Upper lobe of left lung (tissue), 4 donors: ENCODE results near the gene OOSP1.

Source experiments
- POLR2AphosphoS5 ChIP-seq, 2 donors: sonication (generic); formaldehyde crosslinking; IDR thresholded peaks; one replicate each; pipeline ENCODE4 v1.5.1; 2017; ENCODE audit warnings: antibody characterized with exemption in 2 of 2
- TF ChIP-seq, protein P1 (sequence below), 6 experiments: fragments of 450-650 bp in 4 of 6; fragments of 200-600 bp in 2 of 6; sonication (generic) in 2 of 6; IDR thresholded peaks; one replicate each; pipeline ENCODE4 v1.5.1; 2016 to 2019; ENCODE audit warnings: antibody characterized with exemption in 6 of 6

DNA sequence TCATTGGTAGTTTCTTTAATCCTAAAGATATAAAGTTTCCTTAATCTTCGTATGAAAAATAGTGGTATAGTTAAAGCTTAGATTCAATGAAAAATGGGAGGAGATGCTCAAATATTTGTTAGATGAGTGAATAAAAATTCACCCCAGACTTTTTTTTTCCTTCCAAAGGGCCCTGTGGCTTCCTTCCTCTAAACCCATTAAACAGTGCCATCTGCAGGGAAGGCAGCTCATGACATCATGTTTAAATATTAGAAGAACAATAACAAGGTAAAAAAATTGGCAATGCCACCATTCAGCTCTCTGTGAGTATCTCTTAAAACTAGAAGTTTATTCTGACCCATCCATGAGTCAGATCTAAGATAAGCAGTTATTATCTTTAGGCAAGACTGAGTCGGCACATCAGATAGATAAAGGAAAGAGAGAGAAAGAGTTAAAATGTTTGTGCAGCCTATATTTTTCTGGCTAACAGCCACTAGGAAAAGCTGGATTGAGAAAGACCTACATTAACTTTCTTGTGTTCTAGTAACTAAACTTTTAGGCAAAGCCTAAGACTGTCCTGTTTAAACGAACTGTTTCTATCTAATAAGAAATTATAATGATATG, 19.1 kb upstream of the OOSP1 start:
- TF ChIP-seq, protein P1, sequence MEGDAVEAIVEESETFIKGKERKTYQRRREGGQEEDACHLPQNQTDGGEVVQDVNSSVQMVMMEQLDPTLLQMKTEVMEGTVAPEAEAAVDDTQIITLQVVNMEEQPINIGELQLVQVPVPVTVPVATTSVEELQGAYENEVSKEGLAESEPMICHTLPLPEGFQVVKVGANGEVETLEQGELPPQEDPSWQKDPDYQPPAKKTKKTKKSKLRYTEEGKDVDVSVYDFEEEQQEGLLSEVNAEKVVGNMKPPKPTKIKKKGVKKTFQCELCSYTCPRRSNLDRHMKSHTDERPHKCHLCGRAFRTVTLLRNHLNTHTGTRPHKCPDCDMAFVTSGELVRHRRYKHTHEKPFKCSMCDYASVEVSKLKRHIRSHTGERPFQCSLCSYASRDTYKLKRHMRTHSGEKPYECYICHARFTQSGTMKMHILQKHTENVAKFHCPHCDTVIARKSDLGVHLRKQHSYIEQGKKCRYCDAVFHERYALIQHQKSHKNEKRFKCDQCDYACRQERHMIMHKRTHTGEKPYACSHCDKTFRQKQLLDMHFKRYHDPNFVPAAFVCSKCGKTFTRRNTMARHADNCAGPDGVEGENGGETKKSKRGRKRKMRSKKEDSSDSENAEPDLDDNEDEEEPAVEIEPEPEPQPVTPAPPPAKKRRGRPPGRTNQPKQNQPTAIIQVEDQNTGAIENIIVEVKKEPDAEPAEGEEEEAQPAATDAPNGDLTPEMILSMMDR (IDR thresholded peaks at IDR 0.05) = peak in 1 of 6 experiments; percentile 24
- no peak for TF ChIP-seq POLR2AphosphoS5 (IDR thresholded peaks at IDR 0.05)
